Measurements from ENCODE around the gene CBY1. TPM values are rescaled to one million over a fixed set of nuclear protein-coding genes. Genes with fewer than 3 reads are reported as not detected.

The CBY1 gene
- total and polyA plus RNA-seq, 10 of the 15 experiments (the other 5 are each of a cell fraction or from before 2014, with no cell fraction given) = 7.3 to 18.6 (median 11.9) TPM

DNA sequence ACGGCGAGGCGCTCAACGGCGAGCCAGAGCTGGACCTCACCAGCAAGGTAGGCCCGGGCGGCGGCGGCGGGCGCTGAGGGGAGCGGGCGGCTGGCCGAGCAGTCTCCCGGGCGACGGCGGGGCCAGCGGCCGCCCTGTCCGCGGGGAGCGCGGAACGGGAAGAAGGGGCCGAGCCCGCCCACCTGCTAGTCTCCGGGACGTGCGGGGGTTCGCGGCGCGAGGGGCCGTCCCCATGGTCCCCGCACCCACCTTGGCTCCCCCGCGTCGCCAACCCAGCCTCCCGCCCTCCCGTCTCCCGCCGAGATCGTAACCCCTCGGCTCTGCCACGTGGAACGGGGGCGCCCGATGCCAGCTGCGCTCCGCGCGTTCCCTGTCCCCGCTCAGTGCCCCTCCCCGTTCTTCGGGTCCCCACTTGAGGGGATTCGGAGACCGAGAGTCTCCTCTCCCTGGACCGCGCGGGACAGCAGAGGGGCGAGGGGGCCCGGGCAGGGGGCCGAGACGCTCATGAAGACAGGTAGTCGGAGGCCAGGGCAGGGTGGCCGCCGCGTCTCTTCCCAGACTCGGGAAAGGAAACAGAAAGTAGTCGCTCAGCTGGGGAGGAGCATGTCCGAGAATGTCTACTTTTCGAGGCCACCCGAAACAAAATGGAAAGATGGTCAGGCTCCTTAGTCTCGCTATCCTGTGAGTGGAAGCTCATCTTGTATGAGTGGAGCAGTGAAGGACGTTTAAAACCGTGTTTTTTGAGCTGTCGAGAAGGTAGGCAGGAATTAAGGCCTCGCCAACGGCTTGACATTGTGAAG is 49.9 kb downstream of the CBY1 start (continued):
- TF ChIP-seq, protein P1, sequence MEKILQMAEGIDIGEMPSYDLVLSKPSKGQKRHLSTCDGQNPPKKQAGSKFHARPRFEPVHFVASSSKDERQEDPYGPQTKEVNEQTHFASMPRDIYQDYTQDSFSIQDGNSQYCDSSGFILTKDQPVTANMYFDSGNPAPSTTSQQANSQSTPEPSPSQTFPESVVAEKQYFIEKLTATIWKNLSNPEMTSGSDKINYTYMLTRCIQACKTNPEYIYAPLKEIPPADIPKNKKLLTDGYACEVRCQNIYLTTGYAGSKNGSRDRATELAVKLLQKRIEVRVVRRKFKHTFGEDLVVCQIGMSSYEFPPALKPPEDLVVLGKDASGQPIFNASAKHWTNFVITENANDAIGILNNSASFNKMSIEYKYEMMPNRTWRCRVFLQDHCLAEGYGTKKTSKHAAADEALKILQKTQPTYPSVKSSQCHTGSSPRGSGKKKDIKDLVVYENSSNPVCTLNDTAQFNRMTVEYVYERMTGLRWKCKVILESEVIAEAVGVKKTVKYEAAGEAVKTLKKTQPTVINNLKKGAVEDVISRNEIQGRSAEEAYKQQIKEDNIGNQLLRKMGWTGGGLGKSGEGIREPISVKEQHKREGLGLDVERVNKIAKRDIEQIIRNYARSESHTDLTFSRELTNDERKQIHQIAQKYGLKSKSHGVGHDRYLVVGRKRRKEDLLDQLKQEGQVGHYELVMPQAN (conservative IDR thresholded peaks at IDR 0.05) = peak; percentile 95
- TF ChIP-seq NR2C2 (IDR thresholded peaks at IDR 0.05; ENCODE audit: borderline replicate concordance, control insufficient read depth, insufficient read length, low read depth) (no peak), ETV6 (conservative IDR thresholded peaks at IDR 0.05 in 1 of 2, IDR thresholded peaks at IDR 0.05 in 1 of 2; ENCODE audit: borderline replicate concordance in 1 of 2, low read depth in 1 of 2) (no peak), SIN3A (IDR thresholded peaks at IDR 0.05; ENCODE audit: low read depth, low read length) (peak; percentile 70), STAT3 (IDR thresholded peaks at IDR 0.05; ENCODE audit: low read depth, low read length) (no peak), STAT1 (conservative IDR thresholded peaks at IDR 0.05) (no peak), SUPT20H (IDR thresholded peaks at IDR 0.05; ENCODE audit: borderline replicate concordance, control insufficient read depth, low read depth, low read length) (no peak), BCL11A (IDR thresholded peaks at IDR 0.05; ENCODE audit: low read depth, low read length) (no peak), POLR2A (IDR thresholded peaks at IDR 0.05; ENCODE audit: low read depth, low read length) (no peak), NRF1 (conservative IDR thresholded peaks at IDR 0.05; ENCODE audit: low read depth, low read length) (no peak), FOS (IDR thresholded peaks at IDR 0.05; ENCODE audit: borderline replicate concordance, extremely low read depth, insufficient read length) (no peak), RFX5 (IDR thresholded peaks at IDR 0.05; ENCODE audit: low read depth, low read length) (no peak), POU2F2 (IDR thresholded peaks at IDR 0.05; ENCODE audit: borderline replicate concordance, low read depth, low read length) (no peak), NBN (IDR thresholded peaks at IDR 0.05) (no peak), CHD4 (IDR thresholded peaks at IDR 0.05) (no peak), EGR1 (IDR thresholded peaks at IDR 0.05; ENCODE audit: borderline replicate concordance in 1 of 2, low read depth in 2 of 2, low read length in 2 of 2) (0 out of 3 replicates have a peak, but pooled peaks of 1 of the 2 experiments have one; percentile 15), REST (IDR thresholded peaks at IDR 0.05; ENCODE audit: low read depth, low read length) (no peak), GABPA (IDR thresholded peaks at IDR 0.05; ENCODE audit: low read depth) (no peak)
- TF ChIP-seq, protein P2, sequence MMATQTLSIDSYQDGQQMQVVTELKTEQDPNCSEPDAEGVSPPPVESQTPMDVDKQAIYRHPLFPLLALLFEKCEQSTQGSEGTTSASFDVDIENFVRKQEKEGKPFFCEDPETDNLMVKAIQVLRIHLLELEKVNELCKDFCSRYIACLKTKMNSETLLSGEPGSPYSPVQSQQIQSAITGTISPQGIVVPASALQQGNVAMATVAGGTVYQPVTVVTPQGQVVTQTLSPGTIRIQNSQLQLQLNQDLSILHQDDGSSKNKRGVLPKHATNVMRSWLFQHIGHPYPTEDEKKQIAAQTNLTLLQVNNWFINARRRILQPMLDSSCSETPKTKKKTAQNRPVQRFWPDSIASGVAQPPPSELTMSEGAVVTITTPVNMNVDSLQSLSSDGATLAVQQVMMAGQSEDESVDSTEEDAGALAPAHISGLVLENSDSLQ (IDR thresholded peaks at IDR 0.05) = no peak
- TF ChIP-seq, protein P3, sequence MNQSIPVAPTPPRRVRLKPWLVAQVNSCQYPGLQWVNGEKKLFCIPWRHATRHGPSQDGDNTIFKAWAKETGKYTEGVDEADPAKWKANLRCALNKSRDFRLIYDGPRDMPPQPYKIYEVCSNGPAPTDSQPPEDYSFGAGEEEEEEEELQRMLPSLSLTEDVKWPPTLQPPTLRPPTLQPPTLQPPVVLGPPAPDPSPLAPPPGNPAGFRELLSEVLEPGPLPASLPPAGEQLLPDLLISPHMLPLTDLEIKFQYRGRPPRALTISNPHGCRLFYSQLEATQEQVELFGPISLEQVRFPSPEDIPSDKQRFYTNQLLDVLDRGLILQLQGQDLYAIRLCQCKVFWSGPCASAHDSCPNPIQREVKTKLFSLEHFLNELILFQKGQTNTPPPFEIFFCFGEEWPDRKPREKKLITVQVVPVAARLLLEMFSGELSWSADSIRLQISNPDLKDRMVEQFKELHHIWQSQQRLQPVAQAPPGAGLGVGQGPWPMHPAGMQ (IDR thresholded peaks at IDR 0.05; ENCODE audit: borderline replicate concordance) = no peak
- TF ChIP-seq, protein P4, sequence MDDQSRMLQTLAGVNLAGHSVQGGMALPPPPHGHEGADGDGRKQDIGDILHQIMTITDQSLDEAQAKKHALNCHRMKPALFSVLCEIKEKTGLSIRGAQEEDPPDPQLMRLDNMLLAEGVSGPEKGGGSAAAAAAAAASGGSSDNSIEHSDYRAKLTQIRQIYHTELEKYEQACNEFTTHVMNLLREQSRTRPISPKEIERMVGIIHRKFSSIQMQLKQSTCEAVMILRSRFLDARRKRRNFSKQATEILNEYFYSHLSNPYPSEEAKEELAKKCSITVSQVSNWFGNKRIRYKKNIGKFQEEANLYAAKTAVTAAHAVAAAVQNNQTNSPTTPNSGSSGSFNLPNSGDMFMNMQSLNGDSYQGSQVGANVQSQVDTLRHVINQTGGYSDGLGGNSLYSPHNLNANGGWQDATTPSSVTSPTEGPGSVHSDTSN (IDR thresholded peaks at IDR 0.05; ENCODE audit: insufficient replicate concordance, low read depth, low read length) = no peak
